Right atrium auricular region (tissue), 2 donors: ENCODE results near the gene CTDP1. TPM values are rescaled to one million over a fixed set of nuclear protein-coding genes. Genes with fewer than 3 reads are reported as not detected.
A peak's percentile ranks its signal among the peaks of the same experiment; 100 is the strongest.

Source experiments
- DNase-seq: peaks from one replicate; pipeline ENCODE4 v3.0.0-alpha.2; 2019; ENCODE audit warnings: low spot score
- H3K27ac ChIP-seq, 2 donors: fragments of 200-600 bp; sonication (generic); 1 replicate in 1 of 2; 2 replicates in 1 of 2; pipeline ENCODE4 v1.5.1; 2016 to 2019
- H3K27me3 ChIP-seq, 2 donors: fragments of 200-600 bp; sonication (generic); one replicate each; pipeline versions ENCODE4 v1.5.1 to v1.6.0; 2017 to 2019
- H3K36me3 ChIP-seq: fragments of 200-600 bp; sonication (generic); one replicate; pipeline ENCODE4 v1.5.1; 2016
- H3K4me1 ChIP-seq, 2 donors: fragments of 200-600 bp; sonication (generic); one replicate each; pipeline versions ENCODE4 v1.5.1 to v1.6.0; 2017 to 2019
- H3K4me3 ChIP-seq, 2 donors: fragments of 200-600 bp; sonication (generic); 1 replicate in 1 of 2; 2 replicates in 1 of 2; pipeline ENCODE4 v1.5.1; 2017 to 2019; ENCODE audit warnings: mild to moderate bottlenecking in 1 of 2, moderate library complexity in 1 of 2
- H3K9me3 ChIP-seq, 2 donors: fragments of 200-600 bp; sonication (generic); one replicate each; pipeline ENCODE4 v1.5.1; 2019
- total RNA-seq, 2 donors: library from RNA; depleted of rRNA; stranded (reverse); fragments of >200 nt; gene quantifications; one replicate each; pipeline ENCODE4 v1.1.0, GENCODE V29; 2016
- TF ChIP-seq, protein P1 (sequence below), 2 donors: fragments of 200-600 bp; sonication (generic); IDR thresholded peaks; one replicate each; pipeline ENCODE4 v1.5.1; 2019; ENCODE audit warnings: antibody characterized with exemption in 2 of 2

Gene CTDP1
- total RNA-seq, 2 donors from 2014 or later: 6.3 to 9.2 TPM

DNA sequence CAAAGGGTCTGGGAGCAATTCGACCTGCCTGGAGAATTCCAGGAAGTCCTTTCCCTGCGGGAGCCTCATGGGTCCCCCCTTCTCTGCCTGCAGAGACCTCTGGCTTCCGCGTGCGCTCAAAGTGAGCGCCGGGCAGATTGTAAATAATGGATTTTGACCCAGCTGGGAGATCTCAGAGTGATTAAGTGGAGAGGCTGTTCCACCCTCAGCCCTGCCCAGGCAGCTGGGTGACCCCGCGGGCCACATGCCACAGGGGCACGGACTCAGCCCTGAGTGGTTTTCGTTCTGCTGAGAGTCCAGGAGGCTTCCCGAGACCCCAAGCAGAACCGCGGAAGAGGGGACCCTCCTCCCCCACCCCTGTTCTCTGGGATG is 119.4 kb downstream of the CTDP1 start:
- no peak for DNase-seq

DNA sequence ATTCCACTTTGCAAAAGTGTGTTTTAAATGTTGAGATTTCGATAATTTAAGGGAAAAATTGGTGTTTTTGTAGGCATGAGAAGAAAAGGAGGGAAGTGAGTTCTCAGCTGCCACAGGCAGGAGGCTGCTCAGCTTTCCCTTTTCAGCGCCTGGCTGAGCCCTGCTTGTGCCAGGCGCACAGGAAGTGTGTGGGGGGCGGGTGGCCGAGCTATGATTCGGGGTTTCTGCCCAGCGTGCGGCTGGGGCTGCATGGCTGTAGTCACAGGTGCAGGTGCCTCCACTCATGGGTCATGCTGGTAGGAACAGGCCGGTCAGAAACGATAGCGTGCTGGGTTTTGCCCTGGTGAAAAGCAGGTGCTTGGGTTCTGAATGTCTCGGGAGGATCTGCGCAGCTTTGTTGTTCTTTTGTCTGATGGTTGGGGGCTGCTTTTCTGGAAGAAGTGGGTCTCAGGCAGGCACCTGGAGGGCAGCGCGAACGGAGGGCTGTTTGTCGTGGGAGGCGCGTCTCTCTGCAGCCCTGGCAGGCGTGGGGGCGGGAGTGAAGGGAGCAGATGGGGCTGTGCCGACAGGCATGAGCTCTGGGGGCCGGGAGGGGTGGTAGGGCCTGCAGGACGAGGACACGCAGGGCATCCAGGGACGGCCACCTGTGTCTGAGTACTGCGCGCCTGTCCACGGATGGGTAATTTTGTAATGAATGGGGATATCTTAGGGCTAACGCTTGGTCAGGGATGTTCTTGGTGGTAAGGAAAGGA is 120.2 kb downstream of the CTDP1 start:
- DNase-seq: no peak
- Histone ChIP-seq H3K36me3 (no peaks in the 10 kb centered on the region), H3K4me1 (peaks cover 0 to 24% of the 10 kb centered on the region in 2 donors), H3K27ac (no peak overlapping the region), H3K9me3 (no peaks in the 10 kb centered on the region), H3K4me3 (no peak overlapping the region), H3K27me3 (peaks cover 0 to 12% of the 10 kb centered on the region in 2 donors)
- TF ChIP-seq, protein P1, sequence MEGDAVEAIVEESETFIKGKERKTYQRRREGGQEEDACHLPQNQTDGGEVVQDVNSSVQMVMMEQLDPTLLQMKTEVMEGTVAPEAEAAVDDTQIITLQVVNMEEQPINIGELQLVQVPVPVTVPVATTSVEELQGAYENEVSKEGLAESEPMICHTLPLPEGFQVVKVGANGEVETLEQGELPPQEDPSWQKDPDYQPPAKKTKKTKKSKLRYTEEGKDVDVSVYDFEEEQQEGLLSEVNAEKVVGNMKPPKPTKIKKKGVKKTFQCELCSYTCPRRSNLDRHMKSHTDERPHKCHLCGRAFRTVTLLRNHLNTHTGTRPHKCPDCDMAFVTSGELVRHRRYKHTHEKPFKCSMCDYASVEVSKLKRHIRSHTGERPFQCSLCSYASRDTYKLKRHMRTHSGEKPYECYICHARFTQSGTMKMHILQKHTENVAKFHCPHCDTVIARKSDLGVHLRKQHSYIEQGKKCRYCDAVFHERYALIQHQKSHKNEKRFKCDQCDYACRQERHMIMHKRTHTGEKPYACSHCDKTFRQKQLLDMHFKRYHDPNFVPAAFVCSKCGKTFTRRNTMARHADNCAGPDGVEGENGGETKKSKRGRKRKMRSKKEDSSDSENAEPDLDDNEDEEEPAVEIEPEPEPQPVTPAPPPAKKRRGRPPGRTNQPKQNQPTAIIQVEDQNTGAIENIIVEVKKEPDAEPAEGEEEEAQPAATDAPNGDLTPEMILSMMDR (IDR thresholded peaks at IDR 0.05): no peak

More for the DNA sequence above, 119.4 kb downstream of the CTDP1 start:
- no peaks in the 10 kb centered on the region for H3K9me3 ChIP-seq
- H3K27ac ChIP-seq: no peak overlapping the region
- peaks cover 0 to 12% of the 10 kb centered on the region in 2 donors for H3K27me3 ChIP-seq
- peaks cover 0 to 24% of the 10 kb centered on the region in 2 donors for H3K4me1 ChIP-seq
- TF ChIP-seq, protein P1 (IDR thresholded peaks at IDR 0.05): no peak
- no peaks in the 10 kb centered on the region for H3K36me3 ChIP-seq
- peak overlapping the region in 1 of 2 donors; percentile 47 for H3K4me3 ChIP-seq

DNA sequence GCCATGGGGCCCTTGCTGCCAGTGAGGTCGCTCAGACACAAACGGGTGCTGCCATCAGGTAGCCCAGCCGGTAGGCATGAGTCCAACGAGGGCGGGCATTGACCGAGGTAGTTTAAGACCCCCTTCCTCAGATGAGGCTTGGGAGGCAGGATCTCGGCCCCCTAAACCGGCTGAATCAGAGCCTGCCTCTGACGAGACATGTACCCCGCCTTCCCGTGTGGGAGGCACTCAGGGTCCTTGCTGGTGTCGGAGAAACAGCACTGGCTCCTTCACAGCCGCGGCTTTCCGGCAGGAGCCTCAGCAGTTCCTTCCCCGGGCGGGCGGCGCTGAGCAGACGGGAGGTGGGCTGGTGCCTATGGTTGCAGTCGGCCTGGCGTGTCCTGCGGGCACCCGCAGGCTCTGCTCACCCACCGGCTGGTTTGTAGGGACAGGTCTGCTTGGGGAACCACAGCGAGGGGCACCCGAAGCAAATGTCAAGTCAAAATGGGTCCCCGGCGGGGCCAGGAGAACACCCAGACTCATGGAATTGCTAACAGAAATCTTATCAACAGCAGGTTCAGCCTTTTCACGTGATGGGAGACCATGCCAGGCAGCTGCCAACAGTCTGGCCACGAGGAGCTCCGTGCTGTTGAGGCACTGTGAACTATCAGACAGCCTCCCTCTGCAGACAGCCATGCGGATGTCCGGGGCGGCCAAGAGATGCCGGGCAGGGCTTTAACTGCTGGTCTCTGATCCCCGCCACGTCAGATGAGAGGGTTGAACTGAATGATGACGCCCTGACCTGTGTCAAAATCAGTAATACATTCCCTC is 121.0 kb downstream of the CTDP1 start:
- no peaks in the 10 kb centered on the region for H3K9me3 ChIP-seq
- peaks cover 0 to 24% of the 10 kb centered on the region in 2 donors for H3K4me1 ChIP-seq
- H3K4me3 ChIP-seq: no peak overlapping the region
- peaks cover 0 to 12% of the 10 kb centered on the region in 2 donors for H3K27me3 ChIP-seq
- TF ChIP-seq, protein P1 (IDR thresholded peaks at IDR 0.05): no peak
- DNase-seq: no peak
- no peaks in the 10 kb centered on the region for H3K36me3 ChIP-seq
- no peak overlapping the region for H3K27ac ChIP-seq

DNA sequence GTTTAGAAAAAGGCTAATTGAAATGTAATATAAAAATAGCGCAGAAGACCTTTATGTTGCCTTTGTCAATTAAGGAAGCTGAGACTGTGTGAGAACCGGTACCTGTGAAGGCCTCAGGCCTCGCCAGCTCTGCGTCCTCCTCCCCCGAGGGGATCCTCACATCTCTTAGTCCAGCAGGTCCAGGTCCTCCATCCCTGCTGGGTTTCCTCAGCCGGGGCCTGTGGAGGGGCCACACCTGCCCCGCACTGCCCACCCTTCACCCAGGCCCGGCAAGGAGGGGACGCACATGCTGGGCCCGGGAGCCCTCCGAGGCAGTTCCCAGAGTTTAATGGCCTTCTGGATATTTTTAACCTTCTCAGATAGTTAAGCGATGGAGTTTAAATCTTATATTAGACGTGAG is 121.6 kb downstream of the CTDP1 start:
- TF ChIP-seq, protein P1 (IDR thresholded peaks at IDR 0.05): no peak
- peaks cover 0 to 12% of the 10 kb centered on the region in 2 donors for H3K27me3 ChIP-seq
- no peak for DNase-seq
- H3K27ac ChIP-seq: no peak overlapping the region
- H3K9me3 ChIP-seq: no peaks in the 10 kb centered on the region
- peaks cover 0 to 24% of the 10 kb centered on the region in 2 donors for H3K4me1 ChIP-seq
- H3K4me3 ChIP-seq: no peak overlapping the region
- H3K36me3 ChIP-seq: no peaks in the 10 kb centered on the region

DNA sequence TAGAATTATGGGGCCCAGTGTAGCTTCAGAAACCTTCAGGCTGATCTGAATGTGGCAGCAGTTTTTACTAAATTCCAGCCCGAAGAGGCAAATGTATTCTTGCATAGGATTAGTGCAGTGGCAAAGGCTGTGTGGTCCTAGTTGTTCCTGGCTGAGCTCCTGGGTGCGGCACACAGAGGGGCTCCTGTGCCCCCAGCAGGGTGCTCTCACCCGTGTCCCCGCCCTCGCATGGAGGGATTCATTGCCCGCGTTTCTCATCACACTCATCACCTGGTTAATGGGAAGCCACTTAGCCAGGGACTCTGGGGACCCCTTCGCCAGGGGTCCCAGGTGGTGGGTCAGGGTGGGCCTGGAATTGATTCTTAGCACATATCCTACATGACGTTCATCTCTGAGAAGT is 122.0 kb downstream of the CTDP1 start:
- H3K36me3 ChIP-seq: no peaks in the 10 kb centered on the region
- no peaks in the 10 kb centered on the region for H3K9me3 ChIP-seq
- no peak for DNase-seq
- H3K4me3 ChIP-seq: no peak overlapping the region
- TF ChIP-seq, protein P1 (IDR thresholded peaks at IDR 0.05): no peak
- H3K27ac ChIP-seq: no peak overlapping the region
- peaks cover 0 to 12% of the 10 kb centered on the region in 2 donors for H3K27me3 ChIP-seq
- H3K4me1 ChIP-seq: peaks cover 0 to 24% of the 10 kb centered on the region in 2 donors
